NCI-H1930 (cell line): ENCODE results near the gene CA4.
A peak's percentile ranks its signal among the peaks of the same experiment; 100 is the strongest.
"Not testable (repeated sequence)": the region's sequence is repeated elsewhere in the genome, so short reads cannot be mapped to it uniquely, and the experiment has no call there.

ENCODE experiments used
- DNase-seq, 2 experiments: peaks; one replicate each; lab custom pipeline; 2025; lab: John Stamatoyannopoulos, UW

Gene CA4

GRCh38 chr17:60149691-60150582 is at the start of gene CA4:
TSS of gene CA4 (plus strand) at chr17:60149973. CDS start at chr17:60150035, 62 bp downstream.
- peak in 1 of 2 experiments; percentile 40 for DNase-seq

DNA sequence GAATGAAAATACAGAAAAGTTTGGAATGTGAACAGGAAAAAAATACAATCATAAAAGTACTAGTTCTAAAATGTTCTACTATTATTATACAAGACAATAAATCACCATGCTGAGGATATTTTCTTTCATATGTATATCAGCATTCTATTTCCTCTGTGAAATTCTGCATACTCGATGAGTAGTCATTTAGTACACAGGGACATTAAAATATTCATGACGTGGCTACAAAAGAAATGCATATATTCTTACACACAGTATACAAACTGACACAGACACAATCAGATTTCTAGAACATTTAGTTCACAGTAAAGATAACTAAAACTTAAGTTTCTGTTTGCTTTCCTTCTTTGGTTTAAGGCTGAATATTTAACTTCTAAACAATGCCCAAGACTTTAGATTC is 49.2 kb upstream of the CA4 start:
- DNase-seq = not testable (repeated sequence)

DNA sequence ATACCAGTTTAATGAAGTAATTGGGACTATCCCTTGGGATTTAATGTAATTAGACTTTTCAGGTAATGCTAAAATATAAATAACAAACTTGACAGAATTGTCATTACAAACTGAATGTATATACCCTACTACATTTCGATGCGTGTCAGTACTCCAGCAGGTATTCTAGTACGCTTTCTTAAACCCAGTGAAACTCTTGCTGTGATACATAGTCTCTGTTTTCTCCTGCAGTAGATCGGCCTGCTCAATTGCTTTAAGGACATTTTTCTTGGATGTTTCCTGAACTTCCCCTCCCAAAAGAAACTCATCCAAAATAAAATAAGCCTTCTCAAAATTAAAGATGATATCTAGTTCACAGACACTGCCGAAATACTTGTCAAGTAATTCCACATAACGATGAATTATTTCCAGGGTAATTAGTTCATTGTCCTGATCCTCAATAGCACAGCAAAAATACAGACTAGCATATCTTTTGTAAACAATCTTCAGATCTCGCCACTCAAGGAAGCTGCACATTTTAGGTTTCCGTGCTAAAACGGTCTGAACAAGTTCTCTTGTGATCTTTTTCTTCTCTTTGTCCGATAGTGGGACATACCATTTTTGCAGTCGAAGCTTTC is 47.6 kb upstream of the CA4 start:
- DNase-seq = not testable (repeated sequence)

DNA sequence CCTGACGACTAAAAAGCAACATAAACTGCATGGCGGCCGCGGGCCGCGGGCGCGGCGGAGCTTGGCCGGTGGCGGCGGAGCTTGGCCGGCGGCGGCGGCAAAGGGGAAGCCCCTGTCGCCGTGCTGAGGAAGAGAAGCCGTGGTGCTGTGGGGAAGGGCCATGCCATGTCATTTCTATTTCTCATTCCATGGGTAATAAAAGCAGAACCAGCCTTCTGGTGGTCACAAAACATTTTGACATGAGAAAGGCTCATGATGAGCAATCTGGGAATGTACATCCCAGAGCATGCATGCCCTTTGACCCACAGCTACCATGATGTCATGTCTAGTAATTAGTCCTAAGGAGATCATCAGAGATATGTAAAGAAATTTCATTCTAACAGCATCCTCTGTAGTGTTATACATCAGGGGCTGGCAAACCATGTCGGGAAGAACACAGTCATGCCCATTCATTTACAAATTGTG is 47.1 kb upstream of the CA4 start:
- DNase-seq = no peak

- no peak for DNase-seq
Measured at GRCh38 chr17:60103957-60104356, 45.8 kb upstream of the CA4 start.

DNA sequence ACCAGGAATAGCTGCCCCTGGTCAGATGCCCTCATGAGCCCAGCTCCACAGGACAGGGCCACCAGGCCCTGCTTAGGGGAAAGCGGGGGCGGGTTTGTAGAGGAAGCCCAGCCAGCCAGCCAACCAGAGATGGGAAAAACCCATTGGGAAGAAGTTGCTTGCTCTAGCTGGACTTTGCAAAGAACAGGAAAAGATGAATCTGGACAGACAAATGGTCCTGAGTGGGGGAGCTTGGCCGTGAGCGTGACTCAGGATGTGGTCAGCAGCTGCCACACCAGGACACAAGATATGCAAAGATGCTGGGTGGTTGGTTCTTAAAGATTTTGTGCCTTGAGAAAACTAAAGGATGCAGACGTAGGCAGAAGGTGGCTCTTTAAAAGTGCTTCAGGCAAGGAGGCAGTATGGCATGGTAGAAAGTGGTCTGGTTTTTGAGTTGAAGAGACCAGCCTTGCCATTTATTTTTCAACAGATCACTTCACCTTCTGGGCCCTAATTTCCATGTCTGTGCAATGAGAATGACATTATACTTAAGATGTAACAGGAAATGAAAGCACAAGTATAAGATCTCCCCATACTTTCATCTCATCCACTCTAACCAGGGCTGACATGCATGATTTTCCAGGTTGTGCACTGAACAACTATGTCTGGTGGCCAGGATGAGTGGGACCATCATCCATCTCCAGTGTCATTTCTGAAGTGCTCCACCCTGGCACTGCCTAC is 43.3 kb upstream of the CA4 start:
- no peak for DNase-seq

- DNase-seq = no peak
Measured at GRCh38 chr17:60107526-60108257, 42.1 kb upstream of the CA4 start.

DNA sequence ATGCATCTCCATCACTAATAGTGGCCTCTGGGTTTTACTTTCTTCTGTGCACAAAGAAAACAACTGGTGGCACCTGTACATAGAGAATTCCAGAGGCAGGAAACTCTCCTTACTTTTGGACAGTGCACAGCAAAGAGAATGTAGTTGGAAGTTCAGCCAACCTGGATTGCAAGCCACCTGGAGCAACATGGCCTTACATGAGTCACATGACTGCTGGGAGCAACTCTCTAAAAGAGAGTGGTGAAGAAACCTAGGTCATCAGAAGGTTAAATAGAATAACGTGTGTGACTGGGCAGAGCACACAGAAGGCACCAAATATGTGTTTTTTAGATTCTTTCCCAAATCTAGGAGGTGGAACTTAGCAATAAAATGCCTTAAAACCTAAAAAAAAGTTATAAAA is 41.5 kb upstream of the CA4 start:
- not testable (repeated sequence) for DNase-seq

DNA sequence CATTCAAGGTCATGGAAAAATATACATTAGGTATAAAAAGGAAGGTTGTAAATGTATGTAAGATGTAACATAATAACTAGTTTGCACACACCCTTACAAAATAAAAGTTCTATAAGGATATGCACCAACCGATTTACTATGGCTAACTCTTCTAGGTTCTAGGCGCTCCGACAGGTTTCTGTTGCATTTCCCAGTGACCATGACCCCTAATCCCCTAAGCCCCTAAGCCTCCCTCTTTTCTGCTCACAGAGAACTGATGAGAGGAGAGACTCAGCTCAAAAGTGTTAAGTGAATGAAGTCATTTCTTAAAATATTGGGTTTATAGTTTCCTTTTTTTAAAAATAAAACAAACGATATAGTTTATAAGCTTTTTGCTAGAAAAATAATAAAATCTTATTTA is 41.1 kb upstream of the CA4 start:
- no peak for DNase-seq

GRCh38 chr17:60109161-60109560 is 40.6 kb upstream of the CA4 start:
- no peak for DNase-seq

DNA sequence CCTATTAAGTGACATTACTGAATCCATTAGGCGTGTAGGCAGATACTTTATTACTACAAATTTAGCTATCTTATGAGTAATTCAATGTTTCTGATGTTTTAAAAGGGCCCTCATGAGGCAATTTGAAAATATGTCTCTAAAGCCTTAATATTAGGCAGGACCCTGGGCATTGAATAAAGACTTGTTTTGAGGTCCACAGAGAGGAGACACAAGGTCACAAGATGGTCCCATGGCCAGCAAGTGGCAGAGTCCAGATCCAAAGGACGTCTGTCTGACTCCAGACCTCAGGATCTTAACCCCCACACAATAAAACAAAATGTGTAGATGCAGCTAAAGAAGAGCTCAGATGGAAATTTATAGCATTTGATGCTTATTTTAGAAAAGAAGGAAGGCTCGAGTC is 39.2 kb upstream of the CA4 start:
- no peak for DNase-seq

- DNase-seq = not testable (repeated sequence)
Measured at GRCh38 chr17:60111661-60112060, 38.1 kb upstream of the CA4 start.

- not testable (repeated sequence) for DNase-seq
Measured at GRCh38 chr17:60115364-60115763, 34.4 kb upstream of the CA4 start.

DNA sequence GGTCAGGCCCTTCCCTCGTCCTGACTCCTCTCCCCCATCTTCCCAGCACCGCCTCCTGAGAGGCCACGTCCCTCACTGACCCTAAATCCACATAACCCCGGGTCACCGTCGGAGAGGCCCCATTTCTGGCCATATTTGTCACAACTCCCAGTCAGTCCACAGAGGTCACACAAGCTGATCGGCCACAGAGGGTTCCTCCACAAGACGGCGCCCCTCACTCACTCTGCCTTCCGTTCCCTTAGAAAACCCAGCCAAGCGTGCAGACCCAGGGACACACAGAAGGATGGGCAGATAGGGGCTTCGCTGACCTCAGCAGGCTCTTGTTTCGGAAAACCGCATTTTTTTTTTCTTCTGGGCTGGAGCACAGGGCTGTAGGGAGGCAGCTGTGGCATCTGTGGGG is 33.6 kb upstream of the CA4 start:
- DNase-seq = not testable (repeated sequence)

DNA sequence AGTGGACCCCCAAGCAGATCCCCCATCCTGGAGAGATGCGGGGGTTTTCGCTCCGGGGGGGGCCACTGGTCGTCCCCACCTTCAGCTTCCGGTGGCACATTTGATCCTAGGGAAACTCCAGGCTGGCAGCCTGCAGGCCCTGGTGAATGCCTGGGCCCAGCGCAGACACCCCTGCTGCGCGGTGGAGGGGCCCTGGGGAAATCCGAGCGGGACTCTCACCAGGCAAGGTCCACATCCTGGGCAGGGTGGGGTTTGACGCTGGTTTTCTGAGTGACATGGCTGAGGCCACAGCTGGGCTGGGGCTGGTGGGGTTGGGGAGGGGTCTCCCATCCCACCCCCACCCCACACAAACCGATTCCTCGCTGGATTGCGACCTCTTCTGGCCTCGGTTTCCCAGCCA is 30.6 kb upstream of the CA4 start:
- not testable (repeated sequence) for DNase-seq

- not testable (repeated sequence) for DNase-seq
Measured at GRCh38 chr17:60119807-60120748, 29.7 kb upstream of the CA4 start.

DNA sequence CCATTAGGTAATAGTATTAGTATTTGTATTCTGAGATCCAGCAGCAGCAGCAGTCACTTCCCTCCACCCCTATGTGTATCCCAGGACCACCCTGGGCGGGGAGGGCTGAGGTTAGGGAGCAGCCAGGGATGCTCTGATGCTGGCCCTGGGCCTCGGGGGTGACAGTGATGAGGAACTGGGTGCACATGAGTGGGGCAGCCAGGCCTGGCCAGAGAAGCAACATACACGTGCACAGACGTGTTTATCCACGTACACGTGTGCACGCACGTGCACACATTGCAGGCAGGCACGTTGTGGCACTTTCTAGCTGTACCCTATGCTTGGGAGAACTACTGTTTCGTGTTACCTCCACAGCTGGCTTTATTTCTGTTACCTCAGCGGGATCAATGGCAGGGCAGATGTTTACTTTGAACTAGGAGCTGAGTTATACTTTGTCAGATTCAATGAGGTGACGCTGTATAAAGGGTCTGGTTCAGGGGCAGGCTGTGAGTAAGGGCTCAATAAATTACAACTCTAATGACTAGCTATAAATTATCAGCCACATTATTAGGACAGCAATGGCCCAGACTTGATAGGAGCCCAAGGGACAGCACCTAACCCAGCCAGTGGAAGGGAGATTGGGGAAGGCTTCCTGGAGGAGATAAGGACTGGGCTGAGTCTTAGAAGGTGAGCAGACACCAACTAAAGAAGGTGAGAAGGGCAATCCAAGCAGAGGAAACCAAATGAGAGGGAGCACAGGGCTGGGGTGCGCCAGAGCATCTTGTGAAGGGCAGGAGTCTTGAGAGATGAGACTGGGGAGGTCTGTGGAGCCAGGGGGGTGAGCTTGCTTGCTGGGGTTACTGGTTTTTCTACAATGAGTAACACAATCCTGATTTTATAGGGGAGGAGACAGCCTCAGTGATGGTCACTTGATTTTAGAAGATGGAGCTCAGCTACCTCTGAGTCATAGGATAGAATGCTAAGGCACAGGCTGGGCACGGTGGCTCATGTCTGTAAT is 22.4 kb upstream of the CA4 start:
- no peak for DNase-seq

DNA sequence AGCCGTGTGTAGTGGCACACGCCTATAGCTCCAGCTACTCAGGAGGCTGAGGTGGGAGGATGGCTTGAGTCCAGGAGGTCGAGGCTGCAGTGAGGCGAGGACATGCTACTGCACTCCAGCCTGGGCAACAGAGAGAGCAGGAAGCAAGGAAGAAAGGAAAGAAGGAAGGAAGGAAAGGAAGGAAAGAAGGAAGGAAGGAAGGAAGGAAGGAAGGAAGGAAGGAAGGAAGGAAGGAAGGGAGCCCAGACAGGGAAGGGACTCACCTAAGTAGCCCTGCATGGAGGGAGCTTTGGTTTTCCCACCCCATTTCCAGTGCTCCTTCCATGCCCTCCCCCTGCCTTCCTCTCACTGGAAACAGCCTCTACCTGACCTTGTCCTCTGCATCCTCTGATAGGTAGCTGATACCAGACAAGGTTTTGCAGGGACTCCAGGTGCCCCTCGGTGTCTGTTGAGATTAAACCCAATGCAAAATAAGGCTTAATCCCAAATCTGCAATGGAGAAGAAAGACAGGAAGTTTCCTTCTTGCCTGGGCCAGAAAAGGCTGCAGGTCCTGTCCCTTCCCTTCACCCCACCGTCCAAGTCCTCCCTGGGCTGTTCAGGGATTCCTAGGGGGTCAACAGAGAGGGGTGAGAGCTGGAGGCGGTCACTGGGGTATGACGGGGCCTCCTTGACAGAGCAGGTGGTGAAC is 21.5 kb upstream of the CA4 start:
- no peak for DNase-seq

DNA sequence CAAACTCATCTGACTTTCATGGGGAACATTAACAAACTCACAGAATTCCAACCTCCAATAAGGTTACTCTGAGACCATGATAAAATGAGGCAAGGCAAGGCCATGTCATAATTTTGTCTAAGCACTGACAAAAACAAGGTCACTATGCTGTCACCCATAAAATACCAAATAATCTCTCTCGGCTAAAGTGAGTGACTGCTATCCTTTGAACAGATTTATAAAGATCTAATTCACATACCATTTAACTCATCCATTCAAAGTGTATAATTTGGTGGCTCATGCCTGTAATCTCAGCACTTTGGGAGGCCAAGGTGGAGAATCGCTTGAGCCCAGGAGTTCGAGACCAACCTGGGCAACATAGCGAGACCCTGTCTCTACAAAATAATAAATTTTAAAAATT is 20.6 kb upstream of the CA4 start:
- no peak for DNase-seq
